Coronary artery (tissue), 2 donors: ENCODE results near the gene SLC22A17.
"Not testable (repeated sequence)": the region's sequence is repeated elsewhere in the genome, so short reads cannot be mapped to it uniquely, and the experiment has no call there.

ENCODE experiments used
- DNase-seq: peaks from one replicate; pipeline ENCODE4 v3.0.0-alpha.2; 2017; ENCODE audit warnings: low spot score
- H3K27ac ChIP-seq, 2 donors: fragments of 200-600 bp; sonication (generic); one replicate each; pipeline ENCODE4 v1.5.1; 2016 to 2019
- H3K4me3 ChIP-seq: fragments of 200-600 bp; sonication (generic); 2 replicates; pipeline ENCODE4 v1.5.1; 2016; ENCODE audit warnings: mild to moderate bottlenecking, moderate library complexity
- CTCF ChIP-seq: fragments of 200-600 bp; sonication (generic); IDR thresholded peaks from one replicate; pipeline ENCODE4 v1.5.1; 2019; ENCODE audit warnings: antibody characterized with exemption

SLC22A17 gene

GRCh38 chr14:23327947-23328744 is 24.5 kb downstream of the SLC22A17 start:
- H3K4me3 ChIP-seq, result no peak overlapping the region
- TF ChIP-seq CTCF, result peak; percentile 60
- no peak for DNase-seq
- no peak overlapping the region for H3K27ac ChIP-seq

GRCh38 chr14:23326491-23327332 is 26.0 kb downstream of the SLC22A17 start:
- H3K4me3 ChIP-seq, result no peak overlapping the region
- no peak overlapping the region for H3K27ac ChIP-seq
- no peak for DNase-seq
- TF ChIP-seq CTCF, result no peak

- not testable (repeated sequence) for H3K4me3 ChIP-seq, DNase-seq, H3K27ac ChIP-seq
These were observed 26.9 kb downstream of the SLC22A17 start for GRCh38 chr14:23325746-23326145.

- TF ChIP-seq CTCF, result no peak
- Histone ChIP-seq H3K27ac (no peak overlapping the region), H3K4me3 (no peak overlapping the region)
- no peak for DNase-seq
These were observed 27.7 kb downstream of the SLC22A17 start for GRCh38 chr14:23324993-23325392.

GRCh38 chr14:23324455-23324846 is 28.2 kb downstream of the SLC22A17 start:
- no peak for TF ChIP-seq CTCF
- no peak for DNase-seq
- Histone ChIP-seq H3K4me3 (no peak overlapping the region), H3K27ac (no peak overlapping the region)

- no peak overlapping the region for H3K4me3 ChIP-seq
- DNase-seq, result no peak
- no peak overlapping the region for H3K27ac ChIP-seq
- TF ChIP-seq CTCF, result no peak
These were observed 28.7 kb downstream of the SLC22A17 start for GRCh38 chr14:23323838-23324454.
